ENCODE measurements around the gene ANAPC2. TPM values are rescaled to one million over a fixed set of nuclear protein-coding genes. Genes with fewer than 3 reads are reported as not detected.

Gene ANAPC2
- 10 to 100 TPM; 21.2 to 36.5 (median 29.2) TPM for polyA plus RNA-seq (ENCODE audit: insufficient read length in 10 of 10)
- long read RNA-seq, donor 1, partial matches to known transcripts: 0 of 6 reads
- long read RNA-seq, donor 1, other reads (novel, unspliced or antisense): 0 of 6 reads
- long read RNA-seq, donor 2, partial matches to known transcripts: 0 of 5 reads
- long read RNA-seq, donor 2, other reads (novel, unspliced or antisense): 0 of 5 reads
- long read RNA-seq, donor 3: 0 reads
- long read RNA-seq, donor 4, partial matches to known transcripts: 0 of 2 reads
- long read RNA-seq, donor 4, other reads (novel, unspliced or antisense): 0 of 2 reads
- long read RNA-seq, donor 5, partial matches to known transcripts: 0 of 3 reads
- long read RNA-seq, donor 5, other reads (novel, unspliced or antisense): 0 of 3 reads
- long read RNA-seq, donor 6, partial matches to known transcripts: 103 of 106 reads
- long read RNA-seq, donor 6, other reads (novel, unspliced or antisense): 0 of 106 reads
- long read RNA-seq, donor 7, partial matches to known transcripts: 0 of 3 reads
- long read RNA-seq, donor 7, other reads (novel, unspliced or antisense): 0 of 3 reads
- long read RNA-seq, donor 8, partial matches to known transcripts: 0 of 1 reads
- long read RNA-seq, donor 8, other reads (novel, unspliced or antisense): 0 of 1 reads
- long read RNA-seq, donor 9: 0 reads

GRCh38 chr9:137188490-137189296 is at the start of gene ANAPC2, which contains the start of gene SSNA1:
ANAPC2 (minus strand) TSS chr9:137188560; CDS start chr9:137188532, 28 bp downstream.
SSNA1 (plus strand) TSS chr9:137188676; CDS start chr9:137188727, 51 bp downstream.
- peak; percentile 94 to 99 (median 99) for DNase-seq

- no peak for DNase-seq
These were observed 48.6 kb upstream of the ANAPC2 start for GRCh38 chr9:137236936-137237421.

GRCh38 chr9:137236238-137236935 is 48.0 kb upstream of the ANAPC2 start:
- peak; percentile 68 to 83 (median 77) for DNase-seq

- no peak for DNase-seq
These were observed 47.3 kb upstream of the ANAPC2 start for GRCh38 chr9:137235424-137236237.

GRCh38 chr9:137234758-137235423 is 46.5 kb upstream of the ANAPC2 start:
- no peak for DNase-seq

- no peak for DNase-seq
These were observed 45.8 kb upstream of the ANAPC2 start for GRCh38 chr9:137234055-137234697.

GRCh38 chr9:137233143-137233980 is 45.0 kb upstream of the ANAPC2 start:
- no peak for DNase-seq

GRCh38 chr9:137232510-137232909 is 44.1 kb upstream of the ANAPC2 start:
- DNase-seq: no peak

- no peak for DNase-seq
These were observed 43.7 kb upstream of the ANAPC2 start for GRCh38 chr9:137232101-137232500.

- DNase-seq: no peak
These were observed 43.1 kb upstream of the ANAPC2 start for GRCh38 chr9:137231372-137232039.

- DNase-seq: no peak
These were observed 42.5 kb upstream of the ANAPC2 start, which contains the start of gene SLC34A3 for GRCh38 chr9:137230705-137231371. SLC34A3 (plus strand) TSS chr9:137230901; CDS start chr9:137231703, 802 bp downstream.

GRCh38 chr9:137229903-137230704 is 41.7 kb upstream of the ANAPC2 start:
- DNase-seq: no peak

GRCh38 chr9:137228968-137229896 is 40.9 kb upstream of the ANAPC2 start:
- no peak for DNase-seq

GRCh38 chr9:137228506-137228967 is 40.2 kb upstream of the ANAPC2 start:
- no peak for DNase-seq

Measured in muscle of back (tissue), 13 donors.